ENCODE measurements around the gene ENG.
"Not testable (repeated sequence)": the region's sequence is repeated elsewhere in the genome, so short reads cannot be mapped to it uniquely, and the experiment has no call there.

The ENG gene

DNA sequence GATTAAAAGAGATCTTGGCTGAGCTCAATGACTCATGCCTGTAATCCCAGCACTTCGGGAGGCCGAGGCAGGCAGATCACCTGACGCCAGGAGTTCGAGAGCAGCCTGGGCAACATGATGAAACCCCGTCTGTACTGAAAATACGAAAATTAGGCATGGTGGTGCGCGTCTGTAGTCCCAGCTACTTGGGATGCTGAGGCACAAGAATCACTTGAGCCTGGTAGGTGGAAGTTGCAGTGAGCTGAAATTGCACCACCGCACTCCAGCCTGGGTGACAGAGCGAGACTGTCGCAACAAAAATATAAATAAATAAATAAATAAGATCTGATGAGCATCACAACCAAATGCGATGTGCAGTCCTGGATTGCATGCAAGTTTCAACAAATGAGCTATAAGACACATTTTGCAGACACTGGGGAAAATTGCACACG is 8.7 kb upstream of the ENG start:
- no peak for DNase-seq

DNA sequence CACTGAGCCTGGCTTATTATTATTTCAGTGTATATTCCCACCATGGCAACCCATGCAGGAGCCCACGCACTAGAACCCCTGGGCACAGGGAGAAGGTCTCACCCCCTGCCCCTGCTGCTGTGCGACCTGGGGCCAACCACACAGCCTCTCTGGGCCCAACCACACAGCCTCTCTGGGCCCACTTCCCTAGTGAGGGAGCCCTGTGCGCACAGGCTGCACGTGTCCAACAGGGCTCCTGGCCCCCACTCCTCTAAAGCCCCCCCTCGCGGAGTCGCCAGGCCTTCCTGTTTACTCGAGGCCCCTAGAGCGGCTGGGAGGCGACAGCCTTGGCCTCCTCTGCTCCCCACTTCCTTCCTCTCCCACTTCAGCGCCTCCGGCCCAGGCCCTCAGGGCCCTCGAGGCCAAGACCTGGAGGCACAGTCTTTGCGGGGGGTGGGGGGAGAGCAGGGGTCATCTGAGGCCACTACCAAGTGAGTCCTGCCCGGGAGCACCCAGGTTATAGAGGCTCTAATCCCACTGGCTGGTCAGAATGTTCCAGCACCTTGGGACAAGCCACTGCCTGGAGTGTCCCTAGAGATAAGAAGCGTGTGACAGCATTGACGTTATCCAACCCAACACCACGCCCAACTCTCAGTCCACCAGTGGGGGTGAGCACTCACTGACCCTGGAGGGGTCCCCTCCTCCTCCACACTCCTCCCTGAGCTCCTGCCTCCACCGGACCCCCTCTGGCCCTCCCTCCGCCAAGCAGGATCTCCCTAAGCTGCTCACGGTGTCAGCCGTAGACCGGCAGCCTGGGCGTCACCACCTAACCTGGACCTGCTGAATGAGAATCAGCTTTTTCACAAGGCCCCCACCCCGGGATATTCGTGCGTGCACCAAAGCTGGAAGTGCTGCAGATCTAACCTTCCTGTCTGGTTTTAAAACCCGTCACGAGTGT is 7.9 kb upstream of the ENG start:
- DNase-seq: no peak

DNA sequence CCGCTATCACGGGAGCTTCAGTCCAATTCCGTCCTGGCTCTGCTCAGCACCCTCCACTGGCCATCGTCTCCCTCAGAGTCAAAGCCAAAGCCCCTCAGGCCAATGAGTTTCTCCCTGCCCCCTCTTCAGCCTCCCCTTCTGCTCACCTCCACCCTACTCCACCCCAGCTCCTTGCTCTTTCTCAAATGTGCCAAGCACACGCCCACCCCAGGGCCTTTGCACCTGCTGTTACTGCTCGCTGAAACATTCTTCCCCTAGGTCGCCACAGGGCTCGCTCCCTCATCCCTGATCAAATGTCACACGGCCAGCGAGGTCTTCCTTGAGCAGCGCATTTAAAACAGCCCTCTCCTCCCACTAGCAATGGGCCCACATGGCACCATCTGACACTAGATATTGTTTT is 6.3 kb upstream of the ENG start:
- DNase-seq: no peak

DNA sequence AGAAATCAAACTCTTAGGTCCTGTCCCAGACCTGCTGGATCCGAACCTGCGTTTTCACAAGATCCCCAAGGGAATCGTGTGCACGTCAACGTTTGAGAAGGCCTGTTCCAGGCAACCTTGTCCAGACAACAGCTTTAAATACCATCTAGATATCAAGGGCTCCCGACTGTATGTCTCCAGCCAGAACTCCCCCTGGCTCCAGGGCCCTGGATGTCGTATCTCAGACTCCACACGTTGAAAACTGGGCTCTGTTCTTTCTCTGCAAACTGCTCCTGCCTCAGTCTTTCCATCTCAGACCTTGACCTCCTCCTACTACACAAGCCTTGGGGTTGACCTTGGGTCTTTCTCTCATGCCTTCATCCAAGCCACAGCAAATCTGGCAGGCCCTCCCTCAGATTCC is 5.8 kb upstream of the ENG start:
- DNase-seq: no peak

- no peak for DNase-seq
These were observed 3.6 kb upstream of the ENG start for GRCh38 chr9:127858041-127858512.

DNA sequence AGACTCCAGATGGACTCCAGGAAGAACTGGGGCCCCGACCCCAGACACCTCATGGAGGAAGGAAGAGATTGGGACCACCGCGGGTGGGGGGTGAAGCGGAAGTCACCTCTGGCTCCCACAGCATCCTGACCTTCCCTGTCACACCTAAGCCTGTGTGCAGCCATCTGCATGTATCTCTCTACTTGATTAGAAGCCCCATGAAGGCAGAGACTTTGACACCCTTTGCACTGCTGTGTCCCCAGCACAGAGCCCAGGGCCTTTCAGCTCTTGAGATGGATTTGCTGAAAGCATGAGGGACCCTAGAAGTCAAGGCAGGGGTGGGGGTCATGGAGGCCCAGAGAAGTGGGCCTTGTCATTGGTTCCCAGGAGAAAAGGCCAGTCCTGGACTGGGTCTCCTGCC is 2.8 kb upstream of the ENG start:
- no peak for DNase-seq

GRCh38 chr9:127856729-127857116 is 2.3 kb upstream of the ENG start:
- no peak for DNase-seq

DNA sequence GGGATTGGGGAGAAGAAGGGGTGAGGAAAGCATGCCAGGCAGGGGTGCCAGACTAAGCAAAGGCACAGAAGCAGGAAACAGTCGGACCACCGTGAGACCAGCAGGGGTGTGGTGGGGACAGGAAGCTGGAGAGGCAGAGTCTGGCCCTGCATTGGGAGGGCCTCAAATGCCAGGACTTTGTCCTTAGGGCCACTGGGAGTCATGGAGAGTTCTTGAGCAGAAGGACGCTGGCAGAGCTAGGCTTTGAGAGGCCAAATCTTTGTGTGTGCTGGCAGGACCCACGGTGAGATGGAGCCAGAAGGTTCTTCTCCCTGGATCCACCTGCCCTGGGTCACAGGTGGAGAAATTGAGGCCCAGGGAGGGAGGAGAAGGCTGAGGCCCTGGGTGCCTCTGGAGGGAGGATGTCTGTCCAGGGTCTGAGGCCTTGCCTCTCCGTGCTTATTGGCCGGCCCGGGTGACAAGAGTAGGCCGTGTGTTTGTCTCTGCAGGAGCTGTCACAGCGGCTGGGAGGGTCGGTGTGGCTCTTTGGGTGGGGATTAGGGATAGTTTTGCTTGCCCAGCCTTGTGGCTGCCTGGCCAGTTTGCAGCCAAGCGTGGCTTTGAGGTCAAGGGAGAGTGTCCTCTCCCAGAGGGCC is 1.8 kb upstream of the ENG start:
- DNase-seq: no peak

GRCh38 chr9:127855522-127855921 is 1.1 kb upstream of the ENG start:
- no peak for DNase-seq

DNA sequence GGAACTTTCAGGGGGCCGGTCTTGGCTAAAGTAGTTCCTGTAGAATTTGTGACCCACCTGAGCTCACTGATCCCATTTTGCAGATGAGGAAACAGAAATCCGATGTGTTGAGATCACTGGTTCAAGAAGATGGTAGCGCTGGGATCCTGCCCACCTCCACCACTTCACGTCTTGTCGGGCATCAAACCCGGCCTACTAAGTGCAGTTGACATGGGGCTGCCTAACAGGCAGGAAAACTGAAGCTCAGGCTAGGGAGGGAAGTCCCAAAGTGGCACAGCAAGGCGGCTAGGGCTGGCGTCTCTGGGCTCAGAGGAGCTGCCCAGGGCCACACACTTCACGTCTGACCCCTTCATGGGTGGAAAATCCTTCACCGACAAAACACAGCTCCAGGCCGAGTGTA is 502 bp upstream of the ENG start:
- DNase-seq: no peak

DNA sequence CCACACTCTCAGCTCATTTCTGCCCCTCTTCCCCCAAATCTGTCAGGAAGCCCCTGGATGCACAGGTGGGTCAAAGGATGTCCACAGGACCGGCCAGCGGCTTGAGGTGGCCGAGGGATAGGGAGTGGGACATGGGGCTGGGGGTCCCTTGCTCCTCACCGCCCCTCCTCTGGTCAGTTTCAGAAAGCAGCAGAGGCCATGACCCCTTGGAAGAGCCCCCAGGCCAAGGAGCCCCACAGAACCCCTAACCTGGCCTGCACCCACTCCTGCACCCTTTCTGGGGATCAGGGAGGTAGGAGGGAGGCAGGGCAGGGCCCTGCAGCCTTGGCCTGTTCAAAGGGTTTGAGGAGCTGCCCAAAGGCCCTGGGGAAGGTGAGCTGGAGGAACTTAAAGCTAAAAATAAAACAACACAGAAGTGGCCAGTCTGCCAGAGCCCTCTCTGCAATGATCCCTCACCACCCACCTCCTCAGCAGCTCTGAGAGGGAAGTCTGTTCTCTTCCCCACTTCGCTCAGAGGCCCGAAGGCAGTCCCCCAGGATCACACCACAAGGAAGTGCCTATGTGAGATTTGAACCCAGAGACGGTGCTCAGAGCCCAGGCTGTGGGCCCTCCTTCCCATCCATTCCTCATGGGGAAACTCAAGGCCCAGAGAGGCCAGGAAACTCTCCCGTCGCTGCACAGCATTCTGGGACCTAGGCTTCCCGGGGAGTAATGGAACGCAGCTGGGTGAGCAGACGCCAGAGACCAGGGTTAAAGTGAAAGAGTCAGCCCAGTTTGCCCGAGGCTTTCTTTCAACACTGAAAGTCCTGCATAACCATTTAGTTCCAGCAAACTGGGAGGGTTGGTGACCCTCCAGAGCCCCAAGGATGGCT is 910 bp downstream of the ENG start:
- no peak for DNase-seq

GRCh38 chr9:127852829-127853228 is 1.6 kb downstream of the ENG start:
- DNase-seq: no peak

- no peak for DNase-seq
These were observed 4.1 kb downstream of the ENG start for GRCh38 chr9:127850286-127850830.

GRCh38 chr9:127848756-127849504 is 5.5 kb downstream of the ENG start:
- no peak for DNase-seq

- no peak for DNase-seq
These were observed 6.4 kb downstream of the ENG start for GRCh38 chr9:127847833-127848755.

DNA sequence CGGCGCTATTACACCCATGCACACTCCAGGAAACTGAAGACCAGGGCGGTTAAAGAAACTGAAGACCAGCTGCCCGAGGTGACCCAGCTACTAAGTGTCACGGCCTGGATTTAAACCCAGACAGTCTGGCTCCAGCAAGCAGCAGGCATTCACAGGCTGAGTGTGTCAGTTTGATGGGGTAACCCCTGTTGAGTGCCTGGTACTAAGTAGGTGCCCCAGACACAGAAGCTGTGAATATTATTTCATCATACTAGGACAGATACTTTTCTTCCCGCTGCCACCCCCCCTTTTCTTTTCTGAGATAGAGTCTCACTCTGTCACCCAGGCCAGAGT is 7.3 kb downstream of the ENG start:
- DNase-seq: no peak

DNA sequence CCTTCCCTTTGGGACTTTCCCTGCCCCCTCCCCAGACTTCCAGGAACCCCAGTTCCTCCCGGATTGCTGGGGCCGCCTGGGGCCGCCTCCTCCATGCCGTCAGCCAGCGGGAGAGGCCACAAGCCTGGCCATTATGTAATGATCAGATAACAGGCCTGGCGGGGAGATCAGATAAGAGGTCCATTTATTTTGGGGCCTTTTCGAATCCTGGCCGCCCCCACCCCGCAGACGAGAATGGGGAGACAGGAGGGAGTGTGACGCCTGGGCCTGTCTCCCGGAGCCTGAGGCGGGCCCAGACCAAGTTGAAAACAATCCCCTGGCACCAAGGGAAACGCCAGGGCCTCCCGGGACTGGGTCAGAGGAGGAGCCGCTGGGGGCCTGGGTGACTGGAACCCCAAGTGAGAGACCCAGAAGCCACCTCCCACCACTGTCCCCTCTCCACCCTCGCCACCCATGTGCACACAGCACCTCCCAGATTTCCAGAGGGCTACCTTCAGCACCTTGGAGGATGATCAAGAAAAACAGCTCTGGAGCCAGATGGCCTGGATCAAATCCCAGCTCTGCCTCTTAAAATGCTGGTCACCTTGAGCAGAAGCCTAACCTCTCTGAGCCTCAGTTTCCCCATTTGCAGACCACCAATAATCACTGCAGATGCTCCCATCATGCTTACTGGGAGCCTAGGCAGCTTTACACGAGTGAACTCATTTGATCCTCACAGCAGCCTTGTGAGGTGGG is 7.8 kb downstream of the ENG start:
- no peak for DNase-seq

DNA sequence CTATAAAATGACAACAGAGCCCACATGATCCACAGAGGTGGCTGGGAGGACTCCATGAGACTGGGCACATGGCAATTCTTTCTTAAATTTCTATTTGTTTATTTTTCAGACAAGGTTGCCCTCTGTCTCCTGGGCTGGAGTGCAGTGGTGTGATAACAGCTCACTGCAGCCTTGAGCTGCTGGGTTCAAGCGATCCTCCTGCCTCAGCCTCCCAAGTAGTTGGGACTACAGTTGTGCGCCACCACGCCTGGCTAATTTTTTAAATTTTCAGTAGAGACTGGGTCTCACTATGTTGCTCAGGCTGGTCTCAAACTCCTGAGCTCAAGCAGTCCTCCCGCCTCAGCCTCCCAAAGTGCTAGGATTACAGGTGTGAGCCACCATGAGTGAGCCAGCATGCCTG is 8.8 kb downstream of the ENG start:
- DNase-seq: not testable (repeated sequence)

DNA sequence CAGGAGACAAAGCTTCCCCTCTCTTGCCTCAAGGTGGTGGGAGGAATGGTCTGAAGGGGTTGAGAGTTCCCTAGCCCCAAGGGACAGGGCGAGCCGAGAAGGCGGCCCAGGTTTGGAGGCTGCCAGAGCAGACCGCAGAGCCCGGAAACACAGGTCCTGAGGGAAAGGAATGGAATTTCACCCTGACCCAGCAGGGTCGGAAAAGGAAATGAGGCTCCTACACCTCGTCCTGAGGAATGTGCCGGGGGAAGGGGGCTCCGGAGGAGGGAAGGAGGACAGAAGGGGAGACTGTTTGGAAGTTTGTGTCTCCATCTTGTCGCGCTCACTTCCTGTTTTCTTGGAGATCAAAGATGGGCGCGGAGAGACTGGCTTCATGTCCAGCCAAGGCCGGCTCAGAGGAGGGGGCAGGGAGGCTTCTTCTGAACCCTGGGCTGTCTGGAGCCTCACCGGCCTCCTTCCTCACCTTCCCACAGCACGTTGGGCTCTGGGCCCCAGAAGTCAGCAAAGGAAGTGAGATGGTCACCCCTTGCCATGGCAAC is 9.6 kb downstream of the ENG start:
- no peak for DNase-seq

Data from NCI-H187 (cell line).